Endothelial cell of umbilical vein (primary cell): ENCODE data around the gene PALD1. TPM values are rescaled to one million over a fixed set of nuclear protein-coding genes. Genes with fewer than 3 reads are reported as not detected.

Source experiments
- BruUV-seq: library from RNA; stranded (reverse); fragments of 400-500 nt; replicated peaks from 2 replicates; lab custom pipeline; 2021; lab: Mats Ljungman, UMichigan
- CTCF ChIA-PET: fragments of 300-600, 350-600 bp; sonication (Branson Sonifier 250); formaldehyde crosslinking; loops from one replicate; lab custom pipeline; 2021; ENCODE audit warnings: antibody characterized with exemption, inconsistent platforms; lab: Charles Lee
- POLR2A ChIA-PET: fragments of 300-600, 350-600 bp; sonication (Branson Sonifier 250); formaldehyde crosslinking; loops from one replicate; lab custom pipeline; 2021; ENCODE audit warnings: antibody characterized with exemption, inconsistent platforms; lab: Charles Lee
- DNase-seq: peaks from one replicate; pipeline ENCODE4 v3.0.0-alpha.2; 2011; ENCODE audit warnings: low read depth, low spot score
- FAIRE-seq: peaks from 2 replicates; lab custom pipeline; 2011; peaks lifted over from hg19 to GRCh38; lab: Jason Lieb, UNC
- H2AFZ ChIP-seq: 2 replicates; pipeline ENCODE4 v1.6.0; 2012; ENCODE audit warnings: low read depth, low read length, control low read depth, inconsistent platforms
- H3K27ac ChIP-seq: 2 replicates; pipeline ENCODE4 v1.5.1; 2011; ENCODE audit warnings: low read depth, mild to moderate bottlenecking, control low read depth, low read length, moderate library complexity; ENCODE audit not compliant: insufficient read depth
- H3K27me3 ChIP-seq, 2 experiments: 2 replicates each; pipeline versions ENCODE4 v1.6.0 to v1.6.1; 2011; ENCODE audit warnings: low read length in 2 of 2, mixed read lengths in 1 of 2; ENCODE audit not compliant: control insufficient read depth in 2 of 2, insufficient read depth in 2 of 2
- H3K36me3 ChIP-seq, 2 experiments: 2 replicates in 1 of 2; 3 replicates in 1 of 2; pipeline ENCODE4 v1.5.1; 2011; ENCODE audit warnings: low read length in 2 of 2, mild to moderate bottlenecking in 1 of 2, moderate library complexity in 1 of 2; ENCODE audit not compliant: control insufficient read depth in 2 of 2, insufficient read depth in 2 of 2; ENCODE audit errors: extremely low read depth in 1 of 2
- H3K4me1 ChIP-seq: 3 replicates; pipeline ENCODE4 v1.5.1; 2011; ENCODE audit warnings: mild to moderate bottlenecking, low read length; ENCODE audit not compliant: control insufficient read depth, insufficient read depth; ENCODE audit errors: extremely low read depth
- H3K4me2 ChIP-seq: 2 replicates; pipeline ENCODE4 v1.6.1; 2011; ENCODE audit warnings: low read length, control low read depth, mixed read lengths; ENCODE audit not compliant: insufficient read depth
- H3K4me3 ChIP-seq, 3 experiments: fragments of 200-600 bp in 1 of 3; sonication (generic), shearing (Covaris generic) in 1 of 3; replicated peaks in 1 of 3; 2 replicates each; pipeline ENCODE4 v1.5.1; 2011 to 2016; ENCODE audit warnings: control low read depth in 3 of 3, low read length in 3 of 3, mild to moderate bottlenecking in 2 of 3, inconsistent platforms in 1 of 3, low read depth in 1 of 3, moderate library complexity in 1 of 3; ENCODE audit not compliant: insufficient read depth in 1 of 3
- H3K79me2 ChIP-seq: 2 replicates; pipeline ENCODE4 v1.6.0; 2012; ENCODE audit warnings: low read length, inconsistent platforms; ENCODE audit not compliant: control insufficient read depth, insufficient read depth
- H3K9ac ChIP-seq: replicated peaks from 2 replicates; pipeline ENCODE3; 2011; ENCODE audit warnings: low read length, control low read depth; ENCODE audit not compliant: insufficient read depth; ENCODE audit errors: extremely low read depth
- H3K9me1 ChIP-seq: replicated peaks from 3 replicates; pipeline ENCODE4 v1.6.0; 2011; ENCODE audit warnings: mild to moderate bottlenecking, low read length; ENCODE audit not compliant: control insufficient read depth, insufficient read depth; ENCODE audit errors: extremely low read depth
- H3K9me3 ChIP-seq: replicated peaks from 2 replicates; pipeline ENCODE4 v1.5.1; 2012; ENCODE audit warnings: low read length, inconsistent platforms; ENCODE audit not compliant: control insufficient read depth, insufficient read depth
- H4K20me1 ChIP-seq: replicated peaks from 2 replicates; pipeline ENCODE3; 2011; ENCODE audit warnings: mild to moderate bottlenecking, low read length; ENCODE audit not compliant: control insufficient read depth, insufficient read depth; ENCODE audit errors: extremely low read depth
- CTCF ChIP-seq, 2 donors: IDR thresholded peaks; 1 replicate in 1 of 2; 2 replicates in 1 of 2; pipeline ENCODE4 v1.5.1; 2011; ENCODE audit warnings: low read length in 2 of 2, mild to moderate bottlenecking in 2 of 2, moderate library complexity in 2 of 2, control low read depth in 1 of 2, inconsistent platforms in 1 of 2, low read depth in 1 of 2; ENCODE audit not compliant: insufficient read depth in 1 of 2; ENCODE audit errors: extremely low read depth in 1 of 2
- EZH2 ChIP-seq: IDR thresholded peaks from 2 replicates; pipeline ENCODE4 v1.6.1; 2012; ENCODE audit warnings: borderline replicate concordance, low read depth, mild to moderate bottlenecking, moderate library complexity, low read length, inconsistent platforms; ENCODE audit not compliant: severe bottlenecking
- FOS ChIP-seq: IDR thresholded peaks from 2 replicates; pipeline ENCODE4 v1.6.1; 2011; ENCODE audit warnings: mild to moderate bottlenecking, low read length, moderate library complexity, borderline replicate concordance; ENCODE audit not compliant: insufficient read depth
- GATA2 ChIP-seq: IDR thresholded peaks from 2 replicates; pipeline ENCODE4 v1.7.0; 2011; ENCODE audit warnings: low read depth, mild to moderate bottlenecking, moderate library complexity, mixed read lengths, low read length; ENCODE audit not compliant: insufficient read length, insufficient read depth
- JUN ChIP-seq: IDR thresholded peaks from 2 replicates; pipeline ENCODE4 v1.6.1; 2011; ENCODE audit warnings: borderline replicate concordance, low read depth; ENCODE audit not compliant: insufficient read length, insufficient read depth
- MYC ChIP-seq: IDR thresholded peaks from one replicate; pipeline ENCODE4 v1.6.1; 2011; ENCODE audit warnings: mild to moderate bottlenecking, low read depth, low read length
- POLR2A ChIP-seq: IDR thresholded peaks from 2 replicates; pipeline ENCODE4 v1.6.1; 2012; ENCODE audit warnings: low read depth, mild to moderate bottlenecking, control low read depth, low read length
- POLR2AphosphoS5 ChIP-seq: IDR thresholded peaks from 2 replicates; pipeline ENCODE4 v1.6.1; 2012; ENCODE audit warnings: low read depth, mild to moderate bottlenecking, control low read depth, low read length, moderate library complexity; ENCODE audit not compliant: insufficient read depth
- dilution Hi-C: fragments of 300-500 bp; cut with MboI; formaldehyde crosslinking; loops from one replicate; pipeline ENCODE4 v1.15.0; 2019; ENCODE audit warnings: low sequenced_read_pairs; ENCODE audit not compliant: extremely low pct_ligation_motif_present
- intact Hi-C: fragments of 100-400 bp; cut with micrococcal nuclease; formaldehyde crosslinking; loops from one replicate; pipeline ENCODE4 v1.10.0; 2022
- polyA plus RNA-seq, 4 experiments: library from polyadenylated mRNA; depleted of rRNA in 3 of 4; stranded (reverse) in 3 of 4; unstranded in 1 of 4; fragments of >200 nt; gene quantifications; 2 replicates each; pipeline versions ENCODE4 v1.2.1 to v1.2.3, GENCODE V29; 2011 to 2012; ENCODE audit warnings: missing spikeins in 1 of 4
- total RNA-seq: library from RNA; stranded (reverse); gene quantifications from 2 replicates; pipeline ENCODE4 v1.2.3, GENCODE V29; 2021
- TF ChIP-seq, protein P1 (sequence below): IDR thresholded peaks from 2 replicates; pipeline ENCODE4 v1.6.1; 2011; ENCODE audit not compliant: insufficient read depth, insufficient read length

Gene PALD1
- total and polyA plus RNA-seq, 2 donors (not counting 3 experiments of a cell fraction or from before 2014, with no cell fraction given): 16.6 to 73.3 TPM

DNA sequence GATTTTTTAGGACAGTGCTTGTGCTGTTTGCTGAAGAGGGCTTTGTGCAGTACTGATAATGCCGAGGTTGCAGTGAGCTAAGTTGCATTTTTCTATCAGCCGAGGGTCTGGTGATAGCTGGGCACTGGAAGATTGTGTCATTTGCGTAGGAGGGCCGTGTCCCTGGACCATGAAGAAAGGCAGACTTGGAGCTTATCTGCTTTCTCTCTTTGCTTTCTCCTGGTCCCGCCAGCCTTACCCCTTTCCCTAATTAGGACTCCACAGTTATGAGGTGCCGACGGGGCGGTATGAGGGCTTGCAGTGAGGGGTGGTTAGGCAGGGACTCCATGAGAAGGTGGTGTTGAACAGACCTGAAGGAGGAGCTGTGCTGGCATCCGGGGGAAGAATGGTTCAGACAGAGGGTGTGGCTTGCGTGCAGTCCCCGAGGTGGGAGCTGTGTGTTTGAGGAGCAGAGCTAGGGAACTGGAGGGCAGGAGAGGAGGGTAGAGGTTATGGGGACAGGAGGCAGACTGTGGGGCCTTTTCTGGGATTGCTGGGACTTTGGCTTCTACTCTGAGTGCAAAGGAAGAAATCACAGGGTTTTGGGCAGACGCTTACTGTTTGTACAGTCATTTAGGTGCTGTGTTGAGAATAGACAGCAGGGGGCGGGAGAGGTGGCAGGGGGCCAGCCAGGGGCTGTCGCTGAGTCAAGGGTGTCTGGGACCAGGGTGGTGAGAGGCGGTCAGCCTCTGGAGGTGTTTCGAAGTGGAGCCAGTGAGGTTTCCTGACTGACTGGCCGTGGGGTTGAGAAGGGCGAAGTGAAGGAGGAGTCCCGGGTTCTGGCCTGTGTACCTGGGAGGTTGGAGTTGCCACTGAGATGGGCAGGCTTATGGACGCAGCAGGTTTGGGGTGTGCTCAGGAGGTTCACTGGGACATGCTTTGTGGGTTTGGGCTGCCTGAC is 80.6 kb downstream of the PALD1 start:
- peak; percentile 19 for DNase-seq
- no peak overlapping the region for H2AFZ ChIP-seq
- dilution Hi-C loops: no loop called here
- BruUV-seq: no TSS peak
- H3K27ac ChIP-seq: no peak overlapping the region
- peak; percentile 26 to 38 for TF ChIP-seq CTCF (IDR thresholded peaks at IDR 0.05; ENCODE audit: extremely low read depth in 1 of 2, insufficient read depth in 1 of 2, low read depth in 1 of 2, low read length in 2 of 2)
- TF ChIP-seq EZH2: no peak
- CTCF ChIA-PET: interaction anchor here (1.3 to 1.5 kb wide), 2 partner anchors 195 to 200 kb away, joined by 3 to 6 read pairs; no protein-coding TSS in a partner anchor
- intact Hi-C loops: loop anchor here (2.0 kb wide), 1 partner anchor 200 kb away; no protein-coding TSS in a partner anchor
- no peak overlapping the region for H3K4me3 ChIP-seq
- H3K9ac ChIP-seq: no peak overlapping the region
- no peaks in the 10 kb centered on the region for H3K79me2 ChIP-seq
- no peaks in the 10 kb centered on the region for H3K4me1 ChIP-seq
- POLR2A ChIA-PET: no interaction called here
- H3K9me1 ChIP-seq: no peaks in the 10 kb centered on the region
- FAIRE-seq: no peak
- H3K27me3 ChIP-seq: no peaks in the 10 kb centered on the region
- no peak overlapping the region for H3K4me2 ChIP-seq
- H3K36me3 ChIP-seq: no peaks in the 10 kb centered on the region
- H3K9me3 ChIP-seq: no peaks in the 10 kb centered on the region
- H4K20me1 ChIP-seq: no peaks in the 10 kb centered on the region

DNA sequence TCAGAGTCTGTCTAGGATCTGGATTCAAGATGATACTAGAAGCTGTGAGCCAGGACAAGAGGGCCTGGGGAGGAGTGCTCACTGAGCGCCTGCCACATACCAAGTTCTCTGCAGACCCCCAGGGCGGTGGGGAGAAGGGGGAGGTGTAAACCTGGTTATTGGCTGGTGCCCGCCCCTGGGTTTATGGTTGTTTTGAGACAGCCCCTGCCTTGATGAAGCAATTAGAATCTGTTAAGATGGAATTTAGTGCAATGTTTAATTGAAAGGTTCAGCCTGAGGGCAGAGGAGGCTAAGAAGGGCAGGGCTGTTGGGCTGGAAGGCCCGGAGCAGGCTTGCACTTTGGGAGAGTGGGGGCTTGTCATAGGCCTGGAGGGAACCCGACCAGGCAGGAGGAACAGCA is 81.3 kb downstream of the PALD1 start:
- Histone ChIP-seq H3K9me3 (no peaks in the 10 kb centered on the region), H3K9ac (no peak overlapping the region), H3K4me2 (no peak overlapping the region), H3K4me3 (no peak overlapping the region), H3K79me2 (no peaks in the 10 kb centered on the region), H2AFZ (no peak overlapping the region), H3K27ac (no peak overlapping the region), H3K4me1 (no peaks in the 10 kb centered on the region), H3K9me1 (no peaks in the 10 kb centered on the region), H3K36me3 (no peaks in the 10 kb centered on the region), H3K27me3 (no peaks in the 10 kb centered on the region), H4K20me1 (no peaks in the 10 kb centered on the region)
- dilution Hi-C loops (no loop called here), intact Hi-C loops (loop anchor here (2.0 kb wide), 1 partner anchor 199 kb away; no protein-coding TSS in a partner anchor)
- BruUV-seq: no TSS peak
- FAIRE-seq (no peak), DNase-seq (no peak)
- ChIA-PET CTCF (interaction anchor here (1.3 to 2.3 kb wide), 4 partner anchors 12 to 199 kb away, joined by 3 to 8 read pairs (median 6); no protein-coding TSS in a partner anchor), POLR2A (no interaction called here)
- TF ChIP-seq POLR2A (no peak), FOS (no peak), MYC (no peak), CTCF (IDR thresholded peaks at IDR 0.05; ENCODE audit: extremely low read depth in 1 of 2, insufficient read depth in 1 of 2, low read depth in 1 of 2, low read length in 2 of 2) (no peak), POLR2AphosphoS5 (no peak), EZH2 (no peak), JUN (no peak), GATA2 (no peak)
- TF ChIP-seq, protein P1, sequence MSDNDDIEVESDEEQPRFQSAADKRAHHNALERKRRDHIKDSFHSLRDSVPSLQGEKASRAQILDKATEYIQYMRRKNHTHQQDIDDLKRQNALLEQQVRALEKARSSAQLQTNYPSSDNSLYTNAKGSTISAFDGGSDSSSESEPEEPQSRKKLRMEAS: no peak
